Prostate gland (tissue), 2 donors: ENCODE data around the gene C2orf68. TPM values are rescaled to one million over a fixed set of nuclear protein-coding genes. Genes with fewer than 3 reads are reported as not detected.
"Not testable (repeated sequence)": the region's sequence is repeated elsewhere in the genome, so short reads cannot be mapped to it uniquely, and the experiment has no call there.

Source experiments
- DNase-seq: peaks from one replicate; pipeline ENCODE4 v3.0.0-alpha.2; 2019; ENCODE audit warnings: low spot score
- H3K27ac ChIP-seq, 2 donors: fragments of 200-600 bp; sonication (generic); 2 replicates each; pipeline ENCODE4 v1.5.1; 2017 to 2019
- H3K27me3 ChIP-seq: fragments of 200-600 bp; sonication (generic); replicated peaks from 2 replicates; pipeline ENCODE4 v1.5.1; 2019; ENCODE audit not compliant: insufficient read depth
- H3K36me3 ChIP-seq, 2 donors: fragments of 200-600 bp; sonication (generic); 1 replicate in 1 of 2; 2 replicates in 1 of 2; pipeline versions ENCODE4 v1.5.1 to v1.8.1; 2017 to 2019
- H3K4me1 ChIP-seq: fragments of 200-600 bp; sonication (generic); replicated peaks from 2 replicates; pipeline ENCODE4 v1.5.1; 2019
- H3K4me3 ChIP-seq, 2 donors: fragments of 200-600 bp; sonication (generic); 2 replicates each; pipeline ENCODE4 v1.5.1; 2017 to 2019
- H3K9me3 ChIP-seq: fragments of 200-600 bp; sonication (generic); 2 replicates; pipeline ENCODE4 v1.5.1; 2017
- CTCF ChIP-seq, 4 experiments: fragments of 200-600 bp in 2 of 4; fragments of 450-650 bp in 2 of 4; sonication (generic) in 2 of 4; IDR thresholded peaks; 1 replicate in 3 of 4; 2 replicates in 1 of 4; pipeline ENCODE4 v1.5.1; 2016 to 2019; ENCODE audit warnings: antibody characterized with exemption in 4 of 4, mild to moderate bottlenecking in 2 of 4, moderate library complexity in 2 of 4
- POLR2A ChIP-seq: fragments of 450-650 bp; IDR thresholded peaks from one replicate; pipeline ENCODE4 v1.6.1; 2016; ENCODE audit warnings: antibody characterized with exemption, mild to moderate bottlenecking
- POLR2AphosphoS5 ChIP-seq: sonication (generic); formaldehyde crosslinking; IDR thresholded peaks from one replicate; pipeline ENCODE4 v1.6.1; 2017; ENCODE audit warnings: antibody characterized with exemption
- WGBS: methylation state at CpG from one replicate; pipeline ENCODE4 v1.1.5; 2018; 5-methylcytosine and 5-hydroxymethylcytosine counted together
- intact Hi-C: fragments of 100-400 bp; cut with DNase I; formaldehyde crosslinking; loops from one replicate; pipeline ENCODE4 v1.14.2; 2022
- total RNA-seq, 2 donors: library from RNA; depleted of rRNA; stranded (reverse); fragments of >200 nt; gene quantifications; one replicate each; pipeline ENCODE4 v1.1.0, GENCODE V29; 2016

The C2orf68 gene
- total RNA-seq, result 10 to 100 TPM; 16.1 to 26.1 TPM

DNA sequence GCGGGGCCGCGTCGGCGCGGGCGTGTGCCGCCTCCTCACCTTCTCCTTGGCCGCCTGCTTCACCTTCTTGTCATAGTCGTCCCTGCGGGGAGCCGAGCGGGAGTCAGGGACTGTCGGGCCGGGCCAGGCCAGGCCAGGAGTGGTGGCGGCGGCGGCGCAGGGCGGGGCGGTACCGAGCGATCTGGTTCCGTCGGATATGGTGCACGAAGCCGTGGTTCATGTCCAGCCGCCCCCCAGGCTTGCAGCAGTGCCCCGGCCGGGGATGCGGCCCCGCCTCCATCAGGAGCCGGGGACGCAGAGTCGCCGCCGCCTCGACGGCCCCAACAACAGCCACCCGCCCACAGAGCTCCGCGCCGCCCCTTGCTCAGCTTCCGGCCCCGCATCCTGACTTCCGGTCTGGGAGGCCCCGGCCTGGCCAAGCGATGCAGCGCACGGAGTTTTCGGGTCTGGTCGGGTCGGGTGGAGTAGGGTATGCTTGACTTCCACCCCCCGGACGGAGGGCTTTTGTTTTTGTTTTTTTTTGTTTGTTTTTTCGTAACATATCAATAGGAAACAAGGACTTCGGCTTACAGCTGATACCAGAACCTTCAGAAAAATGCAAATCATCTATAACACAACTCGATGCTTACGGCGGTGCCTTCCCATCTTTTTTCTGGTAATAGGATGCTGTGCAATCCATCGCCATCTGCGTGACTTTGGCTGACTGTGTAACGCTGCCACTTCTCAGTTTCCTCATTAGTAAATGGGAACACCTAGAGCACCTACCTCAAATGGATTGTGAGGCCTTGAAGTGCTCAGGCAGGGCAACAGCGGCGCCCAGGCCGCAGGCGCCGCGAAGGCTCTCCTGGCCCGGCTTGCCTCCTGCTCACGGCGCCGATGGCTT is at the start of gene C2orf68:
TSS of gene C2orf68 (minus strand) at position 362 of the 883 bp plus-strand sequence. CDS start at position 280, 82 bp downstream.
- DNase-seq, result peak; percentile 86
- H3K4me1 ChIP-seq, result peaks cover 9% of the 10 kb centered on the region
- 8% methylated on average over 73 of the region's 73 CpGs for WGBS
- intact Hi-C loops, result no loop called here
- H3K36me3 ChIP-seq, result peaks cover 0 to 4% of the 10 kb centered on the region in 2 donors
- H3K27me3 ChIP-seq, result no peaks in the 10 kb centered on the region
- no peaks in the 10 kb centered on the region for H3K9me3 ChIP-seq
- H3K27ac ChIP-seq, result peak within 1 kb of the TSS; percentile 88 to 91
- peak within 1 kb of the TSS; percentile 90 to 91 for H3K4me3 ChIP-seq
- TF ChIP-seq POLR2A (peak; percentile 68), POLR2AphosphoS5 (peak; percentile 91), CTCF (IDR thresholded peaks at IDR 0.05) (peak in 1 of 4 experiments; percentile 22)

GRCh38 chr2:85661139-85661858 is 49.4 kb upstream of the C2orf68 start:
- 77% methylated on average over 14 of the region's 14 CpGs for WGBS
- intact Hi-C loops, result no loop called here
- DNase-seq, result no peak

DNA sequence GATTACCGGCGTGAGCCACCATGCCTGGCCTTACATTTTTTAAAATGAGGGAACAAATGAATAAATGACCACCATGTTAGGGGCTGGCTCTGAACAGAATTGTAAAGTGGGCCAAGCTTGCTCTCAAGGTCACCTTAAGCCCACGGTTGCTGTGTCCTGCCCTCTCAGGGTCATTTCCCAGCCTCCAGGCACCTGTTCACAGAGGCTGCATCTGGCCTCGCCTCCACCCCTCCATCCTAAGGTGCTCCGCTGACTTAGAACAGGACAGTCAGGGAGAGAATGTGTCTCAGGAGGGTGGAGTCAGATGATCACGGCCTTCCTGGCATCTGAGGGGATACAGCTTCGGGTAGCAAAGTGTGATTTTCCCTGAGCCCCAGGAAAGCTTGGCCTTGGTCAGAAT is 48.9 kb upstream of the C2orf68 start:
- Histone ChIP-seq H3K4me1 (no peaks in the 10 kb centered on the region), H3K4me3 (no peak overlapping the region), H3K36me3 (no peaks in the 10 kb centered on the region), H3K9me3 (no peaks in the 10 kb centered on the region), H3K27me3 (no peaks in the 10 kb centered on the region), H3K27ac (no peak overlapping the region)
- intact Hi-C loops, result no loop called here
- 73% methylated on average over 7 of the region's 7 CpGs for WGBS
- DNase-seq, result no peak
- TF ChIP-seq CTCF (IDR thresholded peaks at IDR 0.05), result no peak
- no peak for TF ChIP-seq POLR2AphosphoS5
- no peak for TF ChIP-seq POLR2A

More at GRCh38 chr2:85661139-85661858, 49.4 kb upstream of the C2orf68 start:
- no peak overlapping the region for H3K4me3 ChIP-seq
- H3K27me3 ChIP-seq, result no peaks in the 10 kb centered on the region
- no peak for TF ChIP-seq CTCF (IDR thresholded peaks at IDR 0.05)
- no peak for TF ChIP-seq POLR2A
- TF ChIP-seq POLR2AphosphoS5, result no peak
- H3K9me3 ChIP-seq, result no peaks in the 10 kb centered on the region
- no peak overlapping the region for H3K27ac ChIP-seq
- no peaks in the 10 kb centered on the region for H3K4me1 ChIP-seq
- no peaks in the 10 kb centered on the region for H3K36me3 ChIP-seq

DNA sequence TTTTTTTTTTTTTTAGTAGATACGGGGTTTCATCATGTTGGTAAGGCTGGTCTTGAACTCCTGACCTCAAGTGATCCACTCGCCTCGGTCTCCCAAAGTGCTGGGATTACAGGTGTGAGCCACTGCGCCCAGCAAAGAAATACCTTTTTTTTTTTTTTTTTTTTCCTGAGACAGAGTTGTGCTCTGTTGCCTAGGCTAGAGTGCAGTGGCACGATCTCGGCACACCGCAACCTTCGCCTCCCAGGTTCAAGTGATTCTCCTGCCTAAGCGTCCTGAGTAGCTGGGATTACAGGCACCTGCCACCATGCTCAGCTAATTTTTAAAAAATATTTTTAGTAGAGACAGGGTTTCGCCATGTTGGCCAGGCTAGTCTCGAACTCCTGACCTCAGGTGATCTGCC is 48.4 kb upstream of the C2orf68 start:
- H3K27me3 ChIP-seq, H3K9me3 ChIP-seq, H3K4me3 ChIP-seq, intact Hi-C loops, H3K27ac ChIP-seq, DNase-seq, H3K36me3 ChIP-seq, H3K4me1 ChIP-seq: not testable (repeated sequence)
- 96% methylated on average over 11 of the region's 11 CpGs for WGBS

DNA sequence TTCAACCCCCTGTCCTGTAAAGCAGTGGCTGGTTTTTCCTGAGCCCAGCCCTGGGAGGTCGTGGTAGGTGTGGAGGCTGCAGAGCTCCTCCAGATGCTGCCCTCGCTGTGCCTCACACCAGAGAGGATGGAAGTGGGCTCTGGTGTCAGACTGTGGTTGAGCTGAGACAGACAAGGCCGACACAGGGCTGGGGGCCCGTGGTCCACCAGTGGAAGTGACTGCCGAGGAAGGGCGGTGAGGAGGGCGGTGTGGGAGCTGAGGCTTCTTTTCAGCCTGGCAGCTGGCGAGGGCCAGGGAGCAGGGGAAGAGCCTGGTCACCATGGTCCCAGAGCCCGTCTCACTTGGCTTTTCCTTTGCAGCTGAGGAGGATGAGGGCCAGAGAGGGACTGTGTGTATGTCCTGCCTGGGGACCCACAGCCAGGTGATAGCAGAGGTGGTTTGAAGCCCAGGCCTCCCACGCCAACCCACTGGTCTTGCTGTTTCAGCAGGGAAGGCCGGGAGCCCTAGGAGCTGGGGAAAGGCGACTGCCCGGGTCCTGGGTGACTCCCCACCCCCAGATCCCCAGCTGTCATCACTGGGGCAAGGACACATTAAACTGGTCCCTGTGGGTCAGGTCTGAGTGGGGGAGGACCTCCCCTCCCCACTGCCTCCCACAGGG is 47.6 kb upstream of the C2orf68 start:
- Histone ChIP-seq H3K27me3 (no peaks in the 10 kb centered on the region), H3K36me3 (no peaks in the 10 kb centered on the region), H3K9me3 (no peaks in the 10 kb centered on the region), H3K4me3 (no peak overlapping the region), H3K4me1 (no peaks in the 10 kb centered on the region), H3K27ac (no peak overlapping the region)
- no peak for DNase-seq
- 89% methylated on average over 11 of the region's 13 CpGs for WGBS
- intact Hi-C loops, result no loop called here
- TF ChIP-seq POLR2A, result no peak
- TF ChIP-seq CTCF (IDR thresholded peaks at IDR 0.05), result no peak
- no peak for TF ChIP-seq POLR2AphosphoS5

- H3K4me3 ChIP-seq, H3K4me1 ChIP-seq, DNase-seq, H3K27ac ChIP-seq, H3K36me3 ChIP-seq, intact Hi-C loops, H3K9me3 ChIP-seq, H3K27me3 ChIP-seq: not testable (repeated sequence)
- WGBS, result 90% methylated on average over 4 of the region's 4 CpGs
Measured at GRCh38 chr2:85657399-85657798, 45.5 kb upstream of the C2orf68 start.
